Measurements from ENCODE around the gene RAB1B. TPM values are rescaled to one million over a fixed set of nuclear protein-coding genes. Genes with fewer than 3 reads are reported as not detected.
A peak's percentile ranks its signal among the peaks of the same experiment; 100 is the strongest.
"Not testable (repeated sequence)": the region's sequence is repeated elsewhere in the genome, so short reads cannot be mapped to it uniquely, and the experiment has no call there.

The RAB1B gene
- total RNA-seq, 1 donor from 2014 or later, result 112 TPM

GRCh38 chr11:66264383-66264782 is 4.1 kb upstream of the RAB1B start:
- DNase-seq (ENCODE audit: low spot score) (no peak), ATAC-seq (no peak)
- intact Hi-C loops (cut with DNase I), result no loop called here

GRCh38 chr11:66264914-66265313 is 3.5 kb upstream of the RAB1B start:
- intact Hi-C loops (cut with DNase I), result no loop called here
- ATAC-seq, result no peak
- DNase-seq (ENCODE audit: low spot score), result no peak

- ATAC-seq (no peak), DNase-seq (ENCODE audit: low spot score) (no peak)
- intact Hi-C loops (cut with DNase I), result no loop called here
Measured at GRCh38 chr11:66265531-66266377, 2.7 kb upstream of the RAB1B start.

GRCh38 chr11:66266378-66267038 is 1.9 kb upstream of the RAB1B start:
- ATAC-seq (no peak), DNase-seq (ENCODE audit: low spot score) (no peak)
- intact Hi-C loops (cut with DNase I), result no loop called here

- peak; percentile 1 for ATAC-seq
- intact Hi-C loops (cut with DNase I), result no loop called here
- DNase-seq (ENCODE audit: low spot score), result no peak
Measured at GRCh38 chr11:66267039-66267378, 1.4 kb upstream of the RAB1B start.

GRCh38 chr11:66267379-66268243 is 828 bp upstream of the RAB1B start:
- intact Hi-C loops (cut with DNase I), result no loop called here
- DNase-seq (ENCODE audit: low spot score) (peak; percentile 94), ATAC-seq (peak; percentile 88)

- intact Hi-C loops (cut with DNase I), result no loop called here
- ATAC-seq, result no peak
- no peak for DNase-seq (ENCODE audit: low spot score)
Measured at GRCh38 chr11:66268952-66269905, 790 bp downstream of the RAB1B start.

- ATAC-seq (no peak), DNase-seq (ENCODE audit: low spot score) (no peak)
- intact Hi-C loops (cut with DNase I), result no loop called here
Measured at GRCh38 chr11:66271816-66272215, 3.4 kb downstream of the RAB1B start.

GRCh38 chr11:66272596-66272995 is 4.2 kb downstream of the RAB1B start:
- ATAC-seq, result no peak
- no peak for DNase-seq (ENCODE audit: low spot score)
- intact Hi-C loops (cut with DNase I), result no loop called here

GRCh38 chr11:66274219-66274618 is 5.8 kb downstream of the RAB1B start:
- DNase-seq (ENCODE audit: low spot score), result no peak
- no peak for ATAC-seq
- intact Hi-C loops (cut with DNase I), result no loop called here

GRCh38 chr11:66275396-66275795 is 7.0 kb downstream of the RAB1B start:
- DNase-seq (ENCODE audit: low spot score), result no peak
- intact Hi-C loops (cut with DNase I), result no loop called here
- no peak for ATAC-seq

GRCh38 chr11:66275984-66276612 is 7.7 kb downstream of the RAB1B start:
- intact Hi-C loops (cut with DNase I), result no loop called here
- ATAC-seq, result no peak
- DNase-seq (ENCODE audit: low spot score), result no peak

GRCh38 chr11:66276619-66277018 is 8.2 kb downstream of the RAB1B start:
- ATAC-seq; DNase-seq (ENCODE audit: low spot score); intact Hi-C loops (cut with DNase I): not testable (repeated sequence)

GRCh38 chr11:66277064-66277463 is 8.6 kb downstream of the RAB1B start:
- intact Hi-C loops (cut with DNase I); ATAC-seq; DNase-seq (ENCODE audit: low spot score): not testable (repeated sequence)

GRCh38 chr11:66277471-66278362 is 9.3 kb downstream of the RAB1B start, which contains the start of gene CNIH2:
CNIH2 (plus strand) TSS chr11:66278175; CDS start chr11:66278457, 282 bp downstream.
- no peak for ATAC-seq
- no peak for DNase-seq (ENCODE audit: low spot score)
- intact Hi-C loops (cut with DNase I), result no loop called here

GRCh38 chr11:66278363-66279091 is 10.1 kb downstream of the RAB1B start:
- ATAC-seq, result no peak

More at GRCh38 chr11:66278363-66279091, 10.1 kb downstream of the RAB1B start:
- DNase-seq (ENCODE audit: low spot score), result no peak
- intact Hi-C loops (cut with DNase I), result no loop called here
